OCI-LY3 (cell line): ENCODE results near the gene OTOG.

Experiments
- H2AFZ ChIP-seq: fragments of 200-600, 300-600 bp; shearing (Covaris generic); 2 replicates; pipeline ENCODE4 v1.6.0; 2014; ENCODE audit warnings: antibody characterized with exemption, low read depth, low read length
- H3K27ac ChIP-seq: fragments of 200-600, 300-600 bp; sonication (generic); 2 replicates; pipeline ENCODE4 v1.5.1; 2014; ENCODE audit warnings: mild to moderate bottlenecking, low read length, moderate library complexity, mixed read lengths
- H3K27me3 ChIP-seq: fragments of 200-600, 300-600 bp; sonication (generic); 2 replicates; pipeline ENCODE4 v1.6.1; 2014; ENCODE audit warnings: low read depth, low read length, mixed read lengths
- H3K36me3 ChIP-seq: fragments of 200-600, 300-600 bp; sonication (generic); replicated peaks from 2 replicates; pipeline ENCODE3; 2014; ENCODE audit warnings: low read depth, low read length, mixed read lengths
- H3K4me1 ChIP-seq: fragments of 300-600, 200-600 bp; sonication (generic); 2 replicates; pipeline ENCODE4 v1.6.1; 2014; ENCODE audit warnings: low read length, mixed read lengths
- H3K4me2 ChIP-seq: fragments of 200-600, 300-600 bp; sonication (generic); 2 replicates; pipeline ENCODE4 v1.6.1; 2014; ENCODE audit warnings: low read length, mixed read lengths
- H3K4me3 ChIP-seq: fragments of 300-600, 200-600 bp; sonication (generic); 2 replicates; pipeline ENCODE4 v1.5.1; 2014; ENCODE audit warnings: antibody characterized with exemption, mild to moderate bottlenecking, low read length, moderate library complexity
- H3K79me2 ChIP-seq: fragments of 300-600, 200-600 bp; shearing (Covaris generic); 2 replicates; pipeline ENCODE4 v1.6.1; 2014; ENCODE audit warnings: mild to moderate bottlenecking, low read length, mixed read lengths
- H3K9ac ChIP-seq: fragments of 300-600, 200-600 bp; shearing (Covaris generic); 2 replicates; pipeline ENCODE4 v1.6.0; 2014; ENCODE audit warnings: mild to moderate bottlenecking, low read length, moderate library complexity
- H3K9me3 ChIP-seq: fragments of 200-600, 300-600 bp; shearing (Covaris generic); 2 replicates; pipeline ENCODE4 v1.6.1; 2014; ENCODE audit warnings: low read length, mixed read lengths; ENCODE audit not compliant: insufficient read depth
- H4K20me1 ChIP-seq: fragments of 200-600, 300-600 bp; sonication (generic); 2 replicates; pipeline ENCODE4 v1.6.1; 2016; ENCODE audit warnings: low read length, mixed read lengths; ENCODE audit not compliant: insufficient read depth
- CTCF ChIP-seq: fragments of 200-600, 300-600 bp; sonication (generic); IDR thresholded peaks from 2 replicates; pipeline ENCODE4 v1.5.1; 2014; ENCODE audit warnings: antibody characterized with exemption, low read length, low read depth
- EZH2phosphoT487 ChIP-seq: fragments of 200-600 bp; shearing (Covaris generic); IDR thresholded peaks from 2 replicates; pipeline ENCODE4 v1.6.1; 2018; ENCODE audit warnings: antibody characterized with exemption, mixed run types, low read depth

Gene OTOG

GRCh38 chr11:17655682-17656081, 108.6 kb downstream of the OTOG start:
- no peak overlapping the region for H3K9ac ChIP-seq
- no peaks in the 10 kb centered on the region for H3K79me2 ChIP-seq
- TF ChIP-seq EZH2phosphoT487 = no peak
- TF ChIP-seq CTCF = no peak
- H4K20me1 ChIP-seq = no peaks in the 10 kb centered on the region
- H3K27me3 ChIP-seq = peaks cover 18% of the 10 kb centered on the region
- no peaks in the 10 kb centered on the region for H3K4me1 ChIP-seq
- H3K27ac ChIP-seq = no peak overlapping the region
- no peak overlapping the region for H2AFZ ChIP-seq
- H3K36me3 ChIP-seq = no peaks in the 10 kb centered on the region
- peaks cover 5% of the 10 kb centered on the region; the same call in 1 of the 2 replicates for H3K9me3 ChIP-seq
- H3K4me3 ChIP-seq = no peak overlapping the region
- no peak overlapping the region for H3K4me2 ChIP-seq

- Histone ChIP-seq H3K4me2 (no peak overlapping the region), H3K4me3 (no peak overlapping the region), H3K36me3 (no peaks in the 10 kb centered on the region), H3K9ac (no peak overlapping the region), H2AFZ (no peak overlapping the region), H4K20me1 (no peaks in the 10 kb centered on the region), H3K27me3 (peaks cover 12% of the 10 kb centered on the region; the same call in 1 of the 2 replicates), H3K79me2 (no peaks in the 10 kb centered on the region), H3K4me1 (no peaks in the 10 kb centered on the region), H3K27ac (no peak overlapping the region), H3K9me3 (peaks cover 5% of the 10 kb centered on the region; the same call in 1 of the 2 replicates)
- TF ChIP-seq CTCF (no peak), EZH2phosphoT487 (no peak)
Observed at GRCh38 chr11:17658211-17658610, 111.2 kb downstream of the OTOG start.

- Histone ChIP-seq H4K20me1 (no peaks in the 10 kb centered on the region), H3K9me3 (no peaks in the 10 kb centered on the region), H3K4me2 (no peak overlapping the region), H3K27ac (no peak overlapping the region), H3K4me3 (no peak overlapping the region), H3K9ac (no peak overlapping the region), H3K79me2 (no peaks in the 10 kb centered on the region), H3K36me3 (no peaks in the 10 kb centered on the region), H3K4me1 (no peaks in the 10 kb centered on the region), H3K27me3 (peaks cover 45% of the 10 kb centered on the region), H2AFZ (no peak overlapping the region)
- TF ChIP-seq EZH2phosphoT487 = no peak
- TF ChIP-seq CTCF = no peak
Observed at GRCh38 chr11:17668166-17668565, 121.1 kb downstream of the OTOG start.

GRCh38 chr11:17672469-17672868, 125.4 kb downstream of the OTOG start:
- Histone ChIP-seq H2AFZ (no peak overlapping the region), H3K79me2 (no peaks in the 10 kb centered on the region), H3K9me3 (no peaks in the 10 kb centered on the region), H3K4me3 (no peak overlapping the region), H3K4me2 (no peak overlapping the region), H3K27ac (no peak overlapping the region), H3K36me3 (no peaks in the 10 kb centered on the region), H3K4me1 (no peaks in the 10 kb centered on the region), H3K9ac (no peak overlapping the region), H4K20me1 (no peaks in the 10 kb centered on the region), H3K27me3 (peaks cover 67% of the 10 kb centered on the region)
- no peak for TF ChIP-seq EZH2phosphoT487
- TF ChIP-seq CTCF = no peak
